ENCODE measurements around the gene OPN4. TPM values are rescaled to one million over a fixed set of nuclear protein-coding genes. Genes with fewer than 3 reads are reported as not detected.

Gene OPN4
- total and polyA plus RNA-seq, 2 donors (not counting 3 experiments of a cell fraction or from before 2014, with no cell fraction given), result not detected

DNA sequence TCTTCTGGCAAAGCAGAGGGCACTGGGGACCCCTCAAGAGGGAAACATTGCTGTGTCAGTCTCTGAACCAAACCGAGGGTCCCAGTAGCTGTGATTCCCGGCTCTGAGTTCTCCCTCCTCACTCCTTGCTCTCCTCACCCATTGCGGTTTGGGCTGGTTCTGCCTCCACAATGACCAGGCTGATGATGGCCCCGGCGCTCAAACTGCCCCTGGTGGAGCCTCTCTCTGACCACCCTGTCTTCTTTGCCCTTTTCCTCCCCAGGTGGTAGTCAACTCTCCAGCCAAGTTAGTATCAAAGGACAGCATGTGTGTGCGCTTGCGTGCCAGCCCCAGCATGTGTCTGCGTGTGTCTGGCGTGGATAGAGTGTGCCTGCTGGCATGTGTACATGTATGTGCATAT, 31.1 kb downstream of the OPN4 start:
- no peak overlapping the region for H3K4me2 ChIP-seq (ENCODE audit: insufficient read depth, low read length)
- ChIA-PET POLR2A (no interaction called here), CTCF (interaction anchor here (0.6 to 6.6 kb wide), 5 partner anchors 9 to 252 kb away, joined by 3 to 67 read pairs (median 4); no protein-coding TSS in a partner anchor)
- intact Hi-C loops (cut with micrococcal nuclease), result no loop called here
- no peak overlapping the region for H3K9ac ChIP-seq (replicated peaks; ENCODE audit: extremely low read depth, insufficient read depth, low read length)
- TF ChIP-seq, protein P1, sequence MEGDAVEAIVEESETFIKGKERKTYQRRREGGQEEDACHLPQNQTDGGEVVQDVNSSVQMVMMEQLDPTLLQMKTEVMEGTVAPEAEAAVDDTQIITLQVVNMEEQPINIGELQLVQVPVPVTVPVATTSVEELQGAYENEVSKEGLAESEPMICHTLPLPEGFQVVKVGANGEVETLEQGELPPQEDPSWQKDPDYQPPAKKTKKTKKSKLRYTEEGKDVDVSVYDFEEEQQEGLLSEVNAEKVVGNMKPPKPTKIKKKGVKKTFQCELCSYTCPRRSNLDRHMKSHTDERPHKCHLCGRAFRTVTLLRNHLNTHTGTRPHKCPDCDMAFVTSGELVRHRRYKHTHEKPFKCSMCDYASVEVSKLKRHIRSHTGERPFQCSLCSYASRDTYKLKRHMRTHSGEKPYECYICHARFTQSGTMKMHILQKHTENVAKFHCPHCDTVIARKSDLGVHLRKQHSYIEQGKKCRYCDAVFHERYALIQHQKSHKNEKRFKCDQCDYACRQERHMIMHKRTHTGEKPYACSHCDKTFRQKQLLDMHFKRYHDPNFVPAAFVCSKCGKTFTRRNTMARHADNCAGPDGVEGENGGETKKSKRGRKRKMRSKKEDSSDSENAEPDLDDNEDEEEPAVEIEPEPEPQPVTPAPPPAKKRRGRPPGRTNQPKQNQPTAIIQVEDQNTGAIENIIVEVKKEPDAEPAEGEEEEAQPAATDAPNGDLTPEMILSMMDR (IDR thresholded peaks at IDR 0.05; ENCODE audit: extremely low read depth in 1 of 2, insufficient read depth in 1 of 2, low read depth in 1 of 2, low read length in 2 of 2), result no peak
- TF ChIP-seq, protein P2, sequence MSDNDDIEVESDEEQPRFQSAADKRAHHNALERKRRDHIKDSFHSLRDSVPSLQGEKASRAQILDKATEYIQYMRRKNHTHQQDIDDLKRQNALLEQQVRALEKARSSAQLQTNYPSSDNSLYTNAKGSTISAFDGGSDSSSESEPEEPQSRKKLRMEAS (IDR thresholded peaks at IDR 0.05; ENCODE audit: insufficient read depth, insufficient read length), result no peak
- TF ChIP-seq POLR2AphosphoS5 (IDR thresholded peaks at IDR 0.05; ENCODE audit: insufficient read depth, low read depth, low read length), result no peak
- no peak for TF ChIP-seq EZH2 (IDR thresholded peaks at IDR 0.05; ENCODE audit: borderline replicate concordance, low read depth, low read length, severe bottlenecking)
- DNase-seq (ENCODE audit: low read depth, low spot score) (no peak), FAIRE-seq (no peak)
- H2AFZ ChIP-seq (ENCODE audit: low read depth, low read length), result no peak overlapping the region
- H3K27ac ChIP-seq (ENCODE audit: insufficient read depth, low read depth, low read length), result no peak overlapping the region
- H4K20me1 ChIP-seq (replicated peaks; ENCODE audit: control insufficient read depth, extremely low read depth, insufficient read depth, low read length), result no peaks in the 10 kb centered on the region
- H3K27me3 ChIP-seq (ENCODE audit: control insufficient read depth in 2 of 2, insufficient read depth in 2 of 2, low read length in 2 of 2), result peaks cover 29% of the 10 kb centered on the region in 2 experiments
- H3K4me1 ChIP-seq (ENCODE audit: control insufficient read depth, extremely low read depth, insufficient read depth, low read length), result no peaks in the 10 kb centered on the region
- no peaks in the 10 kb centered on the region for H3K36me3 ChIP-seq (ENCODE audit: control insufficient read depth in 2 of 2, extremely low read depth in 1 of 2, insufficient read depth in 2 of 2, low read length in 2 of 2)
- no peaks in the 10 kb centered on the region for H3K9me3 ChIP-seq (replicated peaks; ENCODE audit: control insufficient read depth, insufficient read depth, low read length)
- BruUV-seq (replicated peaks), result no TSS peak
- H3K79me2 ChIP-seq (ENCODE audit: control insufficient read depth, insufficient read depth, low read length), result no peaks in the 10 kb centered on the region
- dilution Hi-C loops (cut with MboI; ENCODE audit: extremely low pct_ligation_motif_present, low sequenced_read_pairs), result no loop called here
- H3K9me1 ChIP-seq (replicated peaks; ENCODE audit: control insufficient read depth, extremely low read depth, insufficient read depth, low read length), result no peaks in the 10 kb centered on the region
- no peak overlapping the region for H3K4me3 ChIP-seq (replicated peaks in 1 of 3; ENCODE audit: insufficient read depth in 1 of 3, low read depth in 1 of 3, low read length in 3 of 3)

Data from endothelial cell of umbilical vein (primary cell).